HG03108 (cell line): ENCODE results near the gene EIF1AD.
"Not testable (repeated sequence)": the region's sequence is repeated elsewhere in the genome, so short reads cannot be mapped to it uniquely, and the experiment has no call there.

Experiments used
- ATAC-seq: cut with Tn5 transposase; IDR thresholded peaks from one replicate; pipeline ENCODE4 v1.9.1; 2021; ENCODE audit warnings: moderate library complexity; ENCODE audit not compliant: unreplicated experiment

EIF1AD gene

DNA sequence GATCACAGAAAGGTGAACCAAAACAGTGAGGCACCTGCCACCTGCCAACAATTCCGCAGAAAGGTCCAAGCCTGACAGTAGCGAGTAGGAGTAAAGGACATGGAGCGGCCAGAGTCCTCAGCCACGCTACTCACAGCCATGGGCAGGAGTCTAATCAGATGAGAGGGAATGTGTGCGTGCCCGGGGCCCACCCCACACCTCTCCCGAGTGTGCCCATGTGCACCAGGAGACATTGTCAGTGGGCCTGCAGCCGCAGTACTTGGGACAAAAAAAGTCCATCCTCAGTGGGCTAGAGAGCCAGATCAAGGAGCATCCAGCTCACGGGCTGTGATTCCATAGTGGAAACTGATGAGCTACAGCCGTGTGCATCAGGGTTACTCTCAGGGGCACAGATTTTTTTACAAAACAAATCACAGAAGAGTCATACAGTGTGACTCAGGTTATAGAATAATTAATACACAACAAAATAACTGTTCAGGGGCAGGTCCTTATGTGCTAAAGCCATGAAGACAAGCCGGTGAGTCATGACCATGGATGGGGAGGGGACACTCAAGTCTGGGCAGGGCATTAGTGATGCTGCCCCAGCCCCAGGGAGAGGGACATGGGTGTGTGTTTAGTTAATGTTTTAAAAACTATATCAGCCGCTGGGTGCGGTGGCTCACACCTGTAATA lies 28.4 kb downstream of the EIF1AD start:
- no peak for ATAC-seq

DNA sequence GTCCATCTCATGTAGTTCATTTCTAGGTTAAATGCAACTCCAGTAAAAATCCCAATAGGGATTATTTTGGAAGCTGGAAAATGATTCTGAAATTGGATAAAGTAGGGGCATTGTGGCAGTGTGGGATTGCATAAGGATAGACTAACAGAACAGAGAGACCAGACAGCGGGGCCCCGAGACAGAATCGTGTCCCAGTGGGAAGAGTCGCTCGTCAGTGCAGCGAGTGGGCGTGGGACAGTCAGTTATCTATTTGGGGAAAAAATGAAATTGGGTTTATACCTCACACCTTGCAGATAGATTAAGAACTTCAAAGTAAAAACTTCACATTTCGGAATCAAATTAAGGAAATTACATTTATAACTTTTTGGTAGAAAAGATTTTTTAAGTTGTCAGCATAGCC lies 29.8 kb downstream of the EIF1AD start:
- no peak for ATAC-seq

DNA sequence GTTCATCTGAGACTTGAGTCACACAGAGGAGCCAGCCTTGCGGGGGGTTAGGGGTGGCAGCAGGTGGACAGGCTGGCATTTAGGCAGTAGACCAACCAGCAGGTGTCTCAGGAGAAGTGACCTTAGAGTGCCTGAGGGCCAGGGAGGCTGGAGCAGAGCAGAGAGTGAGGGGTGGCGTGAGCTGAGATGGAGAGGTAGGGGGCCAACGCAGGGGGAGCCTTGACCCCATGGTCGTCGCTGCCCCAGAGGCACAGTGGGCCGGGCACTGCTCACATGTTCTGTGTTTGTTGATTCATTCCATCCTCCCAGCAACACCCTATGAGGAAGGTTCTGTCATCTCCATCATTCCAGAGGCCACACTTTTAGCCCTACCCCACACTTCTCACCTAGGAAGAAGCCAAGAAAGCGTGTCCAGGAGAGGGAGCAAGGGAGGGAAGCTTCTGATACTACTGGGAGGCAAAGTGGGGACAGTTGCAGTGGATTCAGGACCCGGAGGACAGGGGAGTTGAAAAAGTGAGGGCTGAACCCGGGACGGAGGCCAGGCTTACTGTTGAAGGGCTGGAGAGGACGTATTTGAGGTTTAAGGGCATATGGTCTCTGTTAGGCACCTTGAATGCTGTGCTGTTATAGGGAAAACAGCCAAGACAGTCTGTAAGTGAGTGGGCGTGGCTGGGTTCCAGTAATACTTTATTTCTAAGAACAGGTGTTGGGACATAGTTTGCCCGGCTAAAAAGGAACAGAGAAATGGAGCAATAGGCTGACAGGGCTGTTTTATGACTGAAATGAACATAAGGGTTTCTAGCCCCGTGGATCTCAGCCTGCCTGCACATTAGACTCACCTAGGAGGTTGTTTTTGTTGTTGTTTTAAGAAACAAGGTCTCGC lies 33.1 kb downstream of the EIF1AD start:
- no peak for ATAC-seq

DNA sequence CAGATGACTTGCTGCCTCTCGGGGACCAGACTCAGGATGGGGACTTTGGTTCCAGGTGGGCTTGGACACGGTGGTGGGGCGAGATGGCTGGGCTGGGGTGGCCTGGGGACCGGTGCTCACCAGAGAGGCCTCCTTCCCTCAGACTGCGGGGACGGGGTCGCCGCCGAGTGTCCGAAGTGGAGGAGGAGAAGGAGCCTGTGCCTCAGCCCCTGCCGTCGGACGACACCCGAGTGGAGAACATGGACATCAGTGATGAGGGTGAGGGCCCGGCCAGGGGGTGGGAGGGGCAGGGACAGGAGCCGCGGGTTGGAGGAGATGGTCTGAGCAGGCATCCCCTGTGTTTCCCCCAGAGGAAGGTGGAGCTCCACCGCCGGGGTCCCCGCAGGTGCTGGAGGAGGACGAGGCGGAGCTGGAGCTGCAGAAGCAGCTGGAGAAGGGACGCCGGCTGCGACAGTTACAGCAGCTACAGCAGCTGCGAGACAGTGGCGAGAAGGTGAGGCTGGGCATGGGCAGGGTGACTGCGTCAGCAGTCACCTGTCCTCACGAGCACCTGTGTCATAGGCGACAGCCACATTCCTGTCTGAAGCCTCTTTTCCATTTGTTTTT lies 34.5 kb downstream of the EIF1AD start:
- ATAC-seq = no peak

DNA sequence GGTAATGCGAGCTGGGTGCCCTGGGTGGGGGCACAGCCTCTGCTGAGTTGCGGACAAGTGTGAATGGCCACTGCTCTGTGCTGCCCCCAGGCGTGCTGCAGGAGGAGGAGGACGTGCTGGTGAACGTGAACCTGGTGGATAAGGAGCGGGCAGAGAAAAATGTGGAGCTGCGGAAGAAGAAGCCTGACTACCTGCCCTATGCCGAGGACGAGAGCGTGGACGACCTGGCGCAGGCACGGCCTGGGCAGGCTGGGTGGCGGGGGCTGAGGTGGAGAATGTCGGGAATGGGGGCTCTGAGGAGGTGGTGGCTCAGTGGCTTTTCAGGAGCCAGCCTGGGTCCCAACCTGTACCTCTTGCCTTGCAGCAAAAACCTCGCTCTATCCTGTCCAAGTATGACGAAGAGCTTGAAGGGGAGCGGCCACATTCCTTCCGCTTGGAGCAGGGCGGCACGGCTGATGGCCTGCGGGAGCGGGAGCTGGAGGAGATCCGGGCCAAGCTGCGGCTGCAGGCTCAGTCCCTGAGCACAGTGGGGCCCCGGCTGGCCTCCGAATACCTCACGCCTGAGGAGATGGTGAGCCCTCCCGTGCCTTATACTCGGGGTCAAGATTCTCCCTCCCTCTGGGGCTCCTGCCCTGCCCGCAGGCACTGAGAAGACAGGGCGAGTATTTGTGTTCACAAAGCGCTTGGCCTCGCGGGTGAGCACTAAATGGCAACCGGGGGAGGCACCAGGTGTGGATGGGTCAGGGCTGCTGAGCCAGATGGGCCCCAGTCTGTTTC lies 35.8 kb downstream of the EIF1AD start:
- ATAC-seq = no peak

DNA sequence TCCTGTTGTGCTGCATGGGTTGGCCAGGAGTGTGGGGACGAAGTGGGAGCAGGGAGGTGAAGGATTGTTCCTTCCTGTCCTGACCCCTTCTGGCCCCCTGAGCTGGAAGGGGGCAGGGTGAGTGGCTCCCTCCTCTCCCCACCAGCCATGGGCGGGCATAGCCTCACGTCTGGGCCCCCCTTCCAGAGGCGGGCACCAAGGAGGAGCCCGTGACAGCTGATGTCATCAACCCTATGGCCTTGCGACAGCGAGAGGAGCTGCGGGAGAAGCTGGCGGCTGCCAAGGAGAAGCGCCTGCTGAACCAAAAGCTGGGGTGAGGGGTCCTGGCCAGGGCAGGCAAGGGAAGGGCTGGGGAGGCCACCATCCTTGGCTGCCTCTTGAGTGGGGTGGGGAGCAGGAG lies 37.1 kb downstream of the EIF1AD start:
- ATAC-seq = no peak

DNA sequence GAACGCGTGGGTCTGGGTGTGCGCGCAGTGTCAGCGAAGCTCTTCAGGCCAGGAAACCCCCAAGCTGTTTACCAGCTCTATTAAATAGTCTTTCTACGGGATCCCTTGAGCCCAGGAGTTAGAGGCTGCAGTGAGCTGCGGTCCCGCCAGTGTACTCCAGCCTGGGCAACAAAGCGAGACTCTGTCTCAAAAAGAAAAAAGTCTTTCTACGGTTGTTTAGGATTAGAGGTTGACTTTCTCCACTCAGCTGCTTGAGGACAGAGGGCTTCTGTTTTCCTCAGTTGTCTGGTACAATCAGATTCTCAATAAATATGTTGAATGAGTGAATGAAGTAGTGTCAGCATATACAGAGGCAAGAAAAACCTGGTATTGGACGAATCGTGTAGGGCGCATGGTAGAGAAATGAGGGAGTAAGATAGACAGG lies 39.8 kb downstream of the EIF1AD start:
- no peak for ATAC-seq

DNA sequence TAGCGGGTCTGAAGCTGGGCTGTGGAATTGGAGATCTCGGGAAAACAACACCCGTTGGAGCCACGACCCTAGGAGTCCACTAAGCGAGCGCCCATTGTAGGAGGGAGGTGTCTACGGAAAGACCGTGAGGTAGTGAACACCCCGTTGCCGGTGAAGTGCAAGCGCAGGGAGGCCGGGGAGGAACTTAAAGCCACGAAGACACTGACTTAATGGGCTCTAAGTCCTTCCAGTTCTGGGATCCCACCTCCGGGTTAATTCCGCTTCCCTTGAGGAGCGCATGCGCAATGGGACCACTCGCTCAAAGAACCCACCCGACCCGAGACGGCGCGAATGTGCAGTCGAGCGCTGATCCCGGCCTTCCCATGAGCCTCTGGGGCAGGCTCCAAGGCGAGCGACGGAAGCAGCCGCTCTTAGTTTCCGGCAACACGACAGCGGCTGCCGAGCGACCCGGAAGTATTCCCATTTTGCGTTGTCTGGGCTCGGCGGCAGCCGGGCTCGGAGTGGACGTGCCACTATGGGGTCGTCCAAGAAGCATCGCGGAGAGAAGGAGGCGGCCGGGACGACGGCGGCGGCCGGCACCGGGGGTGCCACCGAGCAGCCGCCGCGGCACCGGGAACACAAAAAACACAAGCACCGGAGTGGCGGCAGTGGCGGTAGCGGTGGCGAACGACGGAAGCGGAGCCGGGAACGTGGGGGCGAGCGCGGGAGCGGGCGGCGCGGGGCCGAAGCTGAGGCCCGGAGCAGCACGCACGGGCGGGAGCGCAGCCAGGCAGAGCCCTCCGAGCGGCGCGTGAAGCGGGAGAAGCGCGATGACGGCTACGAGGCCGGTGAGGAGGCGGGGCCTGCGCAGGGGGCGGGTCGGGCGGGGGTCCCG lies 40.5 kb downstream of the EIF1AD start, which contains the start of gene SART1:
Gene SART1 (plus strand): TSS at position 468 of the 874 bp plus-strand sequence. CDS start 47 bp downstream, at position 515.
- peak; percentile 81 for ATAC-seq

DNA sequence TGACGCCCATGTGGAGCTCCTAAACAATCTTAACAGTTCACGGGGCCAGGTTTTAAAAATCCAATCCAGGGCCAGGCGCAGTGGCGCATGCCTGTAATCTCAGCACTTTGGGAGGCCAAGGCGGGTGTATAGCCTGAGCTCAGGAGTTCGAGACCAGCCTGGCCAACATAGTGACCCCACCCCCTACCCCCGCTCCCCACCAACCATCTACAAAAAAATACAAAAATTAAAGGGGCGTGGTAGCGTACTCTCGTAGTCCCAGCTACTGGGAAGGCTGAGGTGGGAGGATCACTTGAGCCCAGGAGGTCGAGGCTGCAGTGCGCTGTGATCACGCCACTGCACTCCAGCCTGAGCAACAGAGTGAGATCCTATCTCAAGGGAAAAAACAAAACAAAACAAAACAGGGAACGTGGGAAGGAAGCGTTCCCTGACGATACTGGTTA lies 41.1 kb downstream of the EIF1AD start:
- ATAC-seq = no peak

DNA sequence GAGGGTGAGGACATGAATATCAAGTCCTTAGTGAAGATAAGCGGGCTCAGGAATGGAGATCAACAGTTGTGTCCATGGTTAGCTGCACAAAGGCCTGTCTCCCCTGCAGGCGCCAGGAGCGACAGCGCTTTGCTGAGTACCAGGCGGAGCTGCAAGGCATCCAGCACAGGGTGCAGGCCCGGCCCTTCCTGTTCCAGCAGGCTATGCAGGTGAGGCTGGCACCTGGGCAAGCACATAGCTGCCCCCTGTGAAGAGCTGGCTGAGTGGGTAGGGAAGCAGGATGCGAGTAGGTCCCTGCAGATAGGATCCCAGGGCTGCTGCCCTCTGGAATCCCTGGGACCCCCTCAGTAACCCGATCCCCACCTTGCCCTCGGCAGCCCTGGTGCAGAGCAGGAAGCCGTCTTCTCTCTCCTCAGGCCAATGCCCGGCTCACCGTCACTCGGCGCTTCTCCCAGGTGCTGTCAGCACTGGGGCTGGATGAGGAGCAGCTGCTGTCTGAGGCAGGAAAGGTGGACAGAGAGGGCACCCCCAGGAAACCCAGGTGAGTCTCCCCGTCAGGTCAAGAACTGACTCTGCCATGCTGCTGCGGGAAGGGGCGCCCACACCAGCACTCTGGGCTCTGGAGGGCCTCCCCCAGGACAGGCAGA lies 43.1 kb downstream of the EIF1AD start:
- no peak for ATAC-seq

DNA sequence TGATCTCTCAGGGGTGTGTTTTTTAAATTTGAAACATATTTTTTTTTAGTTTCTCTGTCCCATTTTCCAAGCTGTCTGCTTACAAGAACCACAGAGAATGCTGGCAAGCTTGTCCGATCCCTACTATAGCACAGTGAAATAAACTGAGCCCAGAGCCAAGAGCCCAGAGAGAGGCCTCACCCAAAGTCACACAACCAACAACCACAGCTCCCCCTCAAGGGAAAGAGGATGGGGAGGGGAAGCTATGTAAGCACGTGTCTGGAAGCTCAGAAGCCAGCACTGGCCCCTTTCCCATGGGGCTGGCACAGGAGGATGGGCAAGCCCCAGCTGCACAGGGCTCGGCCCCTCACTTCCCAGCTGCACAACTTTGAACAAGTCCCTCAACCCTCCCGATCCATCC lies 43.7 kb downstream of the EIF1AD start:
- ATAC-seq = no peak

DNA sequence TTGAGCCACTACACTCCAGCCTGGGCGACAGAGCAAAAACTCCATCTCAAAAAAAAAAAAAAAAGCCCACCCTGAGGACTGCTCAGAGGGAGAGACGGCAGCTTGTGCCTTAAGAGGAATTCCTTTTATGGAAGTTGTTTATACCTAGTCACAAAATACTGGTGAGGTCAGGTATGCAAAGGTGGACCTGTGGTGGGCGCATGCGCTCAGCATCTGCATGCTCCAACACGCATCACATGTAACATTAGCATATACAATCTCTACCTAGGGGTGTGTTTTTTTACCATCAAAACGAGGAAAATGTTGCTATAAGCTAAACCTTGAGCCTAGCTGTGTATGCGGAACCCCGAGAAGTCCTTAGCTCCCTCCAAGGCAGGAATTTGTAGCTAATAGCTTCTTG lies 47.2 kb downstream of the EIF1AD start:
- ATAC-seq = no peak

DNA sequence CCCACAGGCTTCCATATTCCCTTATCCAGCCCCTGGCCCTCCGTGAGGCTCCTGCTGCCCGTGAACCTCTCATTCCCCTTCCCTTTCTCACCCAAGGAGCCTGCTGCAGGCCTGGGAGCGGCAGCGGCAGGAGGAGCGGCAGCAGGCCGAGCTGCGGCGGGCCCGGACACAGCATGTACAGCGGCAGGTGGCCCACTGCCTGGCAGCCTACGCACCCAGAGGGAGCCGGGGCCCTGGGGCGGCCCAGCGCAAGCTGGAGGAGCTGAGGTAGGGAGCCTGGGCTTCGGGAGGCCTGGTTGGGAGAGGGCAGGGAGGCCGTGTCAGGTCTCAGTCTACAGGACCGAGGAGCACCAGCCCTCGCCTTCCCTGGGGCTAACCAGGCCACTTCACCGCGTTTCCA lies 48.5 kb downstream of the EIF1AD start:
- ATAC-seq = no peak

DNA sequence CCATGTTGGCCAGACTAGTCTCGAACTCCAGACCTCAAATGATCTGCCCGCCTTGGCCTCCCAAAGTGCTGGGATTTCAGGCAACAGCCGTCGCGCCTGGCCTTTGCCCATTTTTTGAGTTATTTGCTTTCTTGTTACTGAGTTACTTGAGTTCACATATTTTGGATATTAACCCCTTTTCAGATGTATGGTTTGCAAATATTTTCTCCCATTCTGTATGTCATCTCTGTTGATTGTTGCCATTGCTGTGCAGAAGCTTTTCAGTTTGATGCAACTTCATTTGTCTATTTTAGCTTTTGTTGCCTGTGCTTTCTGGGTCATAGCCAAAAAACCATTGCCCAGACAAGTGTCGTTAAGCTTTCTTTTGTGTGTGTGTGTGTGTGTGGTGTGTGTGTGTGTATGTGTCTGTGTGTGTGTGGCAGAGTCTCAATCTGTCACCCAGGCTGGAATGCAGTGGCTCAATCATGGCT lies 49.9 kb downstream of the EIF1AD start:
- ATAC-seq = no peak

DNA sequence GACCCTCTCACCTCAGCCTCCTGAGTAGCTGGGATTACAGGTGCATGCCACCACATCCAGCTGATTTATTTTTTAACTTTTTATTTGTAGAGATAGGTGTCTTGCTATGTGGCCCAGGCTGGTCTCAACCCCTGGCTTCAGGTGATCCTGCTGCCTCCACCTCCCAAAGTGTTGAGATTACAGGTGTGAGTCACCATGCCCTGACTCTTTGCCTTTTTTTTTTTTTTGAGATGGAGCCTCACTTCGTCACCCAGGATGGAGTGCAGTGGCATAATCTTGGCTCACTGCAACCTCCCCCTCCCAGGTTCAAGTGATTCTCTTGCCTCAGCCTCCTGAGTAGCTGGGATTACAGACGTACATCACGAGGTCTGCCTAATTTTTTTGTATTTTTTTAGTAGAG lies 50.3 kb downstream of the EIF1AD start:
- not testable (repeated sequence) for ATAC-seq

DNA sequence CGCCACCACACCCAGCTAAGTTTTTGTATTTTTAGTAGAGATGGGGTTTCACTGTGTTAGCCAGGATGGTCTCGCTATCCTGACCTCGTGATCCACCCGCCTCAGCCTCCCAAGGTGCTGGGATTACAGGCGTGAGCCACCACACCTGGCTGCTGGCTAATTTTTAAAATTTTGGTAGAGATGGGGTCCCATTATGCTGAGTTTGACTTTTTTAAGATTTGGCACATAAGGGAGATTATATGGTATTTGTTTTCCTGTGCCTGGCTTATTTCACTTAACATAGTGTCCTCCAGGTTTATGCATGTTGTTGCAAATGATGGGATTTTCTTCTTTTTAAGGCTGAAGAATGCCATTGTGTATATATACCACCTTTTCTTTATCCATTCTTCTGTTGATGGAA lies 51.2 kb downstream of the EIF1AD start:
- ATAC-seq = not testable (repeated sequence)

DNA sequence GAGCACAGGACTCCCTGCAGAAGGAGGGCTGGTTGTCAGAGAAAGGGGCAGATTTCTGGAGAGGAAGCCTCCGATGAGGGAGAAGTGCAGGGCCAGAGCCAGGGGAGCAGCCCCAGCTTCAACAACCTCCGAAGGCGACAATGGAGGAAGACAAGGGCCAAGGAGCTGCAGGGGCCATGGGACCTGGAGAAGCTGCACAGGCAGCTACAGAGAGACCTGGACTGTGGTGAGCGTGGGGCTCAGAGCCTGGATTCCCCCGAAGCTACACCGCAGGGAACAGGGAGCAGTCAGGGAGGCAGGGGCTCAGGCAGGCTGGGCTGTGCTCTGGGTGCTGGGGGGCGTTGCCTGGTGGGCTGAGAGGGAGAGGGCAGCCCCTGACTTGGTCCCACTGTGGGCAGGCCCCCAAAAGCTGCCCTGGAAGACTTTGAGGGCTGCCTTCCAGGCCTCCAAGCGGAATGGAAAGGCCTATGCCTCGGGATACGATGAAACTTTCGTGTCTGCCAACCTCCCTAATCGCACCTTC lies 54.3 kb downstream of the EIF1AD start:
- ATAC-seq = no peak

DNA sequence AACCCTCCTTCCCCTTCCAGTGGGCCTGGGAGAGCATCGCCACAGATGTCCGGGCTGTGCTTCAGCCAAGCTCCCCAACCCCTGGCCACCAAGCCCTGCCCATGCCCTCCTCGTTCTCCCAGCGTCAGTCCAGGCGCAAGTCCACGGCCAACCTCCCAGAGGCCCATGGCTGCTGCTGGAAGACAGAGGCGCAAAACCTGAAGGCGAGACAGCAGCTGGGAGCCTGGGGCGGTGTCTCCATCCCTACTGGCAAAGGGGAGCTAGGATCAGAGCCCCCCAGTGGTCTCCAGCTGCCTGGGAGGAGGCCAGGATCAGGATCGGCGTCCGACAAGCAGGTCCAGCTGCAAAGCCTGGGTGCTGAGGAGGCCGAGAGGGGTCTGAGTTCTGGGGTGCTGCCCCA lies 54.8 kb downstream of the EIF1AD start:
- no peak for ATAC-seq

DNA sequence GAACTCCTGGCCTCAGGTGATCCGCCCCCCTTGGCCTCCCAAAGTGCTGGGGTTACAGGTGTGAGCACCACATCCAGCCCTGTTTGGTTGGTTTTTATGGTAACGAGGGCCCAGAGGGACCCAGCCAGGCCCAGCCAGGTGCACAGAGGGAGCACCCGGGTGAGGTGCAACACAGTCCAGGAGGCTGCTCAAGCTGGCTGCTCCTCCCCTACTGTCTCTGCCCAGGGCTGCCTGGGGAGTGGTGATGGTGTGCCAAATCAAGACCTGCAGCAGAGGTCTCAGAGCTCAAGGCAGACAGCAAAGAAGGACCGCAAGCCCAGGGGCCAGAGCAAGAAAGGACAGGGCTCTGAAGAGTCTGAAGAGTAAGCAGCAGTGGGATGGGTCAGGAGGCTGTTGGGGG lies 55.3 kb downstream of the EIF1AD start:
- no peak for ATAC-seq
